ENCODE data around the gene MOCS1. TPM values are rescaled to one million over a fixed set of nuclear protein-coding genes. Genes with fewer than 3 reads are reported as not detected.

The MOCS1 gene
- total and polyA plus RNA-seq, 2 donors (not counting 1 experiment from before 2014, with no cell fraction given) = 0.15 TPM; not detected in 1

DNA sequence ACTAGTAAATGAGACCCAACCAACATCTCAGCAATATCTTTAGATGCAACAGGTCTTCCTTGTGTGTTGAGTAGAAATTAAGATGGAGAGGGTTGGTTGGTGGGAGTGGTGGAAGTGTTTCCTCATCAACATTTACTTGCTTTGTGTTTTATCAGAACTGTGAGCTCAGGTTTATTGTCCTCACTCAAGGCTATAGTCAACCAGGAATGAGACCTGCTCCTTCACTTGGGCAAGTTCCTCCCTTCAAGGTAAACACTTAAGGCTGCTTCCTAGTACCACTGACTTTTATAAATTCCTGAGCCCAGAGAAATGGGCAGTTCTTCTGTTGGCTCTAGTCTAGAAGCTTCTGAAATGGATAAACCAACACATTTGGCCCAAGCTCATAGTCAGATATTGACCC, 48.9 kb upstream of the MOCS1 start:
- Histone ChIP-seq H4K20me1 (ENCODE audit: control insufficient read depth, insufficient read depth, low read length, poor library complexity, severe bottlenecking) (no peaks in the 10 kb centered on the region), H3K4me3 (ENCODE audit: control extremely low read depth in 1 of 5, extremely low read depth in 1 of 5, insufficient read depth in 1 of 5, low read depth in 2 of 5, low read length in 4 of 5) (no peak overlapping the region), H3K36me3 (replicated peaks in 1 of 2; ENCODE audit: control extremely low read depth in 1 of 2, control insufficient read depth in 1 of 2, extremely low read depth in 1 of 2, insufficient read depth in 2 of 2, low read length in 1 of 2) (no peaks in the 10 kb centered on the region), H2AFZ (ENCODE audit: insufficient read depth, low read depth, low read length, poor library complexity, severe bottlenecking) (no peak overlapping the region), H3K27ac (ENCODE audit: low read length in 2 of 2) (no peak overlapping the region), H3K27me3 (replicated peaks in 1 of 4; ENCODE audit: control extremely low read depth in 1 of 4, control insufficient read depth in 3 of 4, insufficient read depth in 4 of 4, low read length in 3 of 4) (peaks cover 0 to 4% (median 0%) of the 10 kb centered on the region in 4 experiments), H3K4me2 (replicated peaks; ENCODE audit: low read depth, low read length, poor library complexity, severe bottlenecking) (no peak overlapping the region), H3K9ac (ENCODE audit: low read length) (no peak overlapping the region), H3K9me3 (ENCODE audit: control extremely low read depth in 1 of 3, control insufficient read depth in 2 of 3, insufficient read depth in 1 of 3, low read length in 2 of 3) (no peaks in the 10 kb centered on the region), H3K79me2 (ENCODE audit: control insufficient read depth, insufficient read depth, low read length) (no peaks in the 10 kb centered on the region), H3K4me1 (ENCODE audit: control insufficient read depth in 2 of 2, insufficient read depth in 2 of 2, low read length in 2 of 2) (no peaks in the 10 kb centered on the region)
- ChIA-PET CTCF (interaction anchor here (1.5 kb wide), 1 partner anchor 326 kb away, joined by 5 read pairs; no protein-coding TSS in a partner anchor), POLR2A (no interaction called here)
- peaks cover 7% of the 10 kb centered on the region for H3K27me3 Mint-ChIP-seq
- intact Hi-C loops (cut with micrococcal nuclease) = no loop called here
- no peak for TF ChIP-seq EZH2 (IDR thresholded peaks at IDR 0.05; ENCODE audit: borderline replicate concordance, insufficient read depth, low read depth, low read length, poor library complexity, severe bottlenecking)
- TF ChIP-seq, protein P1, sequence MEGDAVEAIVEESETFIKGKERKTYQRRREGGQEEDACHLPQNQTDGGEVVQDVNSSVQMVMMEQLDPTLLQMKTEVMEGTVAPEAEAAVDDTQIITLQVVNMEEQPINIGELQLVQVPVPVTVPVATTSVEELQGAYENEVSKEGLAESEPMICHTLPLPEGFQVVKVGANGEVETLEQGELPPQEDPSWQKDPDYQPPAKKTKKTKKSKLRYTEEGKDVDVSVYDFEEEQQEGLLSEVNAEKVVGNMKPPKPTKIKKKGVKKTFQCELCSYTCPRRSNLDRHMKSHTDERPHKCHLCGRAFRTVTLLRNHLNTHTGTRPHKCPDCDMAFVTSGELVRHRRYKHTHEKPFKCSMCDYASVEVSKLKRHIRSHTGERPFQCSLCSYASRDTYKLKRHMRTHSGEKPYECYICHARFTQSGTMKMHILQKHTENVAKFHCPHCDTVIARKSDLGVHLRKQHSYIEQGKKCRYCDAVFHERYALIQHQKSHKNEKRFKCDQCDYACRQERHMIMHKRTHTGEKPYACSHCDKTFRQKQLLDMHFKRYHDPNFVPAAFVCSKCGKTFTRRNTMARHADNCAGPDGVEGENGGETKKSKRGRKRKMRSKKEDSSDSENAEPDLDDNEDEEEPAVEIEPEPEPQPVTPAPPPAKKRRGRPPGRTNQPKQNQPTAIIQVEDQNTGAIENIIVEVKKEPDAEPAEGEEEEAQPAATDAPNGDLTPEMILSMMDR (IDR thresholded peaks at IDR 0.05) = no peak
- ATAC-seq (ENCODE audit: low read depth) (no peak), DNase-seq (no peak)
- H3K9me3 Mint-ChIP-seq (ENCODE audit: insufficient read depth) = no peaks in the 10 kb centered on the region
- no peaks in the 10 kb centered on the region for H3K4me1 Mint-ChIP-seq
- H3K4me3 Mint-ChIP-seq = no peak overlapping the region
- no peak overlapping the region for H3K27ac Mint-ChIP-seq

DNA sequence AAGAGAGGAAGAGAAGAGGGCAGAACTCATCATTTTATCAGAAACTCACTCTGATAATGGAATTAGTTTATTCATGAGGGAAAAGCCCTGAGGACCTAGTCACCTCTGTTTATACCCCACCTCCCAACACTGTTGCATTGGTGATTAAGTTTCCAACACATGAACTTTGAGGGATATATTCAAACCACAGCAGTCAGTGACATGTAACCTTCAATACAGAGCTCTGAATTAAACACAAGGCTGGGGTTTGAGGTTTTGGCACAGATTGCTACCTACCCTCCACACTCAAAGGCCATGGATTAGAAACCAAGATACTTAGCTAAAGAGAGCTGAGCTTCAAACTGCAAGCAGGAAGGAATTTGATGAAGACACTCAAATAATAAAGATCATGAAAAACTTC, 48.5 kb upstream of the MOCS1 start:
- intact Hi-C loops (cut with micrococcal nuclease) = no loop called here
- CTCF ChIA-PET = interaction anchor here (1.5 kb wide), 1 partner anchor 326 kb away, joined by 5 read pairs; no protein-coding TSS in a partner anchor

More for the DNA sequence above, 48.5 kb upstream of the MOCS1 start:
- Histone ChIP-seq H3K4me1 (ENCODE audit: control insufficient read depth in 2 of 2, insufficient read depth in 2 of 2, low read length in 2 of 2) (no peaks in the 10 kb centered on the region), H3K4me2 (replicated peaks; ENCODE audit: low read depth, low read length, poor library complexity, severe bottlenecking) (no peak overlapping the region), H3K9ac (ENCODE audit: low read length) (no peak overlapping the region), H3K4me3 (ENCODE audit: control extremely low read depth in 1 of 5, extremely low read depth in 1 of 5, insufficient read depth in 1 of 5, low read depth in 2 of 5, low read length in 4 of 5) (no peak overlapping the region), H4K20me1 (ENCODE audit: control insufficient read depth, insufficient read depth, low read length, poor library complexity, severe bottlenecking) (no peaks in the 10 kb centered on the region), H2AFZ (ENCODE audit: insufficient read depth, low read depth, low read length, poor library complexity, severe bottlenecking) (no peak overlapping the region), H3K9me3 (ENCODE audit: control extremely low read depth in 1 of 3, control insufficient read depth in 2 of 3, insufficient read depth in 1 of 3, low read length in 2 of 3) (no peaks in the 10 kb centered on the region), H3K27me3 (replicated peaks in 1 of 4; ENCODE audit: control extremely low read depth in 1 of 4, control insufficient read depth in 3 of 4, insufficient read depth in 4 of 4, low read length in 3 of 4) (peaks cover 0 to 4% (median 0%) of the 10 kb centered on the region in 4 experiments), H3K36me3 (replicated peaks in 1 of 2; ENCODE audit: control extremely low read depth in 1 of 2, control insufficient read depth in 1 of 2, extremely low read depth in 1 of 2, insufficient read depth in 2 of 2, low read length in 1 of 2) (no peaks in the 10 kb centered on the region), H3K27ac (ENCODE audit: low read length in 2 of 2) (no peak overlapping the region), H3K79me2 (ENCODE audit: control insufficient read depth, insufficient read depth, low read length) (no peaks in the 10 kb centered on the region)
- no peaks in the 10 kb centered on the region for H3K4me1 Mint-ChIP-seq
- DNase-seq (no peak), ATAC-seq (ENCODE audit: low read depth) (no peak)
- TF ChIP-seq, protein P1 (IDR thresholded peaks at IDR 0.05) = no peak
- no peak for TF ChIP-seq EZH2 (IDR thresholded peaks at IDR 0.05; ENCODE audit: borderline replicate concordance, insufficient read depth, low read depth, low read length, poor library complexity, severe bottlenecking)
- no peak overlapping the region for H3K4me3 Mint-ChIP-seq
- POLR2A ChIA-PET = no interaction called here
- H3K27ac Mint-ChIP-seq = no peak overlapping the region
- H3K27me3 Mint-ChIP-seq = peaks cover 8% of the 10 kb centered on the region
- no peaks in the 10 kb centered on the region for H3K9me3 Mint-ChIP-seq (ENCODE audit: insufficient read depth)

Data from B cell (primary cell).